ENCODE measurements around the gene PPP1R36.

The PPP1R36 gene

DNA sequence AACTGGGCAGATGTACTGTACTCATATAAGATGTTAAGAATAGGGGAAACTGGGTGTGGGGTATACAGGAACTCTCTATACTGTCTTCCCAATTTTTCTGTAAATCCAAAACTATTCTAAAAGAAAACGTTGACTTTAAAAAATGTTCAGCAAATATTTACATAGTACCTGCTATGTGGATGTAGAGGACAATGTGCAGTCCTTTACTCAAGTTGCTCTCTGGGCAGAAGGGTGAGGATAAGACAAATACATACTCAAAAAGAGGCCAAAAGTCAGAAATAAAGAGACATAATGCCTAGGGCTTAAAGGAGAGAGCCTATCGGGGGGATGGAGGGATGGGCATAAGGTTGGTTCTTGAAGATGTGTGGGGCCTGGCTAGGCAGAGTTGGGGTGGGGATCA lies 44.7 kb downstream of the PPP1R36 start:
- TF ChIP-seq, protein P1, sequence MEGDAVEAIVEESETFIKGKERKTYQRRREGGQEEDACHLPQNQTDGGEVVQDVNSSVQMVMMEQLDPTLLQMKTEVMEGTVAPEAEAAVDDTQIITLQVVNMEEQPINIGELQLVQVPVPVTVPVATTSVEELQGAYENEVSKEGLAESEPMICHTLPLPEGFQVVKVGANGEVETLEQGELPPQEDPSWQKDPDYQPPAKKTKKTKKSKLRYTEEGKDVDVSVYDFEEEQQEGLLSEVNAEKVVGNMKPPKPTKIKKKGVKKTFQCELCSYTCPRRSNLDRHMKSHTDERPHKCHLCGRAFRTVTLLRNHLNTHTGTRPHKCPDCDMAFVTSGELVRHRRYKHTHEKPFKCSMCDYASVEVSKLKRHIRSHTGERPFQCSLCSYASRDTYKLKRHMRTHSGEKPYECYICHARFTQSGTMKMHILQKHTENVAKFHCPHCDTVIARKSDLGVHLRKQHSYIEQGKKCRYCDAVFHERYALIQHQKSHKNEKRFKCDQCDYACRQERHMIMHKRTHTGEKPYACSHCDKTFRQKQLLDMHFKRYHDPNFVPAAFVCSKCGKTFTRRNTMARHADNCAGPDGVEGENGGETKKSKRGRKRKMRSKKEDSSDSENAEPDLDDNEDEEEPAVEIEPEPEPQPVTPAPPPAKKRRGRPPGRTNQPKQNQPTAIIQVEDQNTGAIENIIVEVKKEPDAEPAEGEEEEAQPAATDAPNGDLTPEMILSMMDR (IDR thresholded peaks at IDR 0.05) = no peak
- H3K27me3 ChIP-seq = peaks cover 15% of the 10 kb centered on the region
- no peaks in the 10 kb centered on the region for H3K4me1 ChIP-seq (ENCODE audit: control insufficient read depth in 1 of 2, insufficient read depth in 1 of 2, low read depth in 1 of 2, low read length in 1 of 2)

DNA sequence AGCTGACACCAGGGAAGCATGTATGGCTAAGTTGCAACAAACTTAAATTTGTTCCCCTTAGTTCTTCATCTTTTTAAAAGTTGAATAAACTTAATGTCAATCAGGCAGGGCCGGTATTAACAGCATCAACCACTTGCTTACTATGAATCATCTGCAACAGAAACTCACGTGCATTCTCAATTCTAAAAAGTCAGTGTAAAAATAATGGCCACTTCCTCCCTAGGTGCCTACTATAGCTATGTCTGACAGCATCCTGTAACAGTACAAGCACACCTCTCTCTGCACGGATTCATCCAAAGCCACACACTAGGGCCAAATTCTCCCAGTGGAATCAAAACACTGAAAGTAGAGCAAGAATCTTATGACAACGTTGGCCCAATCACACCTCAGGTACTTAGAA lies 48.6 kb downstream of the PPP1R36 start:
- H3K4me3 ChIP-seq (ENCODE audit: low read depth in 1 of 2, low read length in 1 of 2) = no peak overlapping the region
- H3K4me1 ChIP-seq (ENCODE audit: control insufficient read depth in 1 of 2, insufficient read depth in 1 of 2, low read depth in 1 of 2, low read length in 1 of 2) = no peaks in the 10 kb centered on the region
- TF ChIP-seq, protein P1 (IDR thresholded peaks at IDR 0.05) = no peak
- H3K27me3 ChIP-seq = peaks cover 51% of the 10 kb centered on the region
- H3K36me3 ChIP-seq = no peaks in the 10 kb centered on the region
- no peak overlapping the region for H3K27ac ChIP-seq
- no peaks in the 10 kb centered on the region for H3K9me3 ChIP-seq

More for the DNA sequence above, 44.7 kb downstream of the PPP1R36 start:
- no peak overlapping the region for H3K27ac ChIP-seq
- no peaks in the 10 kb centered on the region for H3K9me3 ChIP-seq
- H3K36me3 ChIP-seq = no peaks in the 10 kb centered on the region
- no peak overlapping the region for H3K4me3 ChIP-seq (ENCODE audit: low read depth in 1 of 2, low read length in 1 of 2)

DNA sequence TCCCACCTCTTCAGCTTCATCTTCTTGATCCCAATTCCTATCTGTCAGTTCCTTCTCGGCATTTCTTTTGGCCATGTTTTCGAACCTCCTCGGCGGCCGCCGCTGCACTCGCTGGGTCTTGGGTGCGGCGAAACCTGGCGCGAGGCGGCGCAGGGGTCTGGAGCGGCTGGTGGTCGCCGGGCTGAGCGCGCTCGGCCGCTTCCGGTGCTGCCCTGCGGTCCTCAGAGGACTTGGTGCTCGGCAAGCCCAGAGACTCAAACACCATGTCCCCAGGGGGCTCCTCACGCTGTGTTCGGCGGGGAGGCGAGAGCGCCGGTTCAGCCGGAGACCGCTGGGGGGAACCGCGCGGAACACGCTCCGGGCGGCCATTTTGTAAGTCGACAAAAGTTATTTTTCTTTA lies 51.8 kb downstream of the PPP1R36 start:
- no peak overlapping the region for H3K4me3 ChIP-seq (ENCODE audit: low read depth in 1 of 2, low read length in 1 of 2)
- no peak overlapping the region for H3K27ac ChIP-seq
- TF ChIP-seq, protein P1 (IDR thresholded peaks at IDR 0.05) = no peak
- no peaks in the 10 kb centered on the region for H3K9me3 ChIP-seq
- H3K4me1 ChIP-seq (ENCODE audit: control insufficient read depth in 1 of 2, insufficient read depth in 1 of 2, low read depth in 1 of 2, low read length in 1 of 2) = no peaks in the 10 kb centered on the region
- peaks cover 63% of the 10 kb centered on the region for H3K27me3 ChIP-seq
- no peaks in the 10 kb centered on the region for H3K36me3 ChIP-seq

DNA sequence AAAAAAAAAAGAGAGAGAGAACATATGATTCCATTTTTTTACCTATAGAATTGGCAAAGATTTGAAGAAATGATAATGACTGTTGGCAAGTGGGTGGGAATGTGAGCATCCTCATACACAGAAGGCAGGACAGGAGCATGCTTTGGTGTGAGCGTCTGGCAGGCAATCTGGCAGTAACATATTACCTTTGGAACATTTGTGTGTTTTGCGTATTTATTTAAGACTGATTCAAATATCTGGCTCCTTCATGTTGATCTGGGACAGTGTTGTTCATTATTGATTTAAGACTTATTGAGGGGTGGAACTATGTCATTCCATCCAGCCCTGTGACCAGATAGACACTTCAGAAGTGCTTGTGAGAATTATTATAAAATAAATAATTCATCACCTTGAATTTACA lies 53.1 kb downstream of the PPP1R36 start:
- H3K27ac ChIP-seq = no peak overlapping the region
- peaks cover 66% of the 10 kb centered on the region for H3K27me3 ChIP-seq
- no peaks in the 10 kb centered on the region for H3K36me3 ChIP-seq
- no peaks in the 10 kb centered on the region for H3K9me3 ChIP-seq
- TF ChIP-seq, protein P1 (IDR thresholded peaks at IDR 0.05) = no peak
- no peaks in the 10 kb centered on the region for H3K4me1 ChIP-seq (ENCODE audit: control insufficient read depth in 1 of 2, insufficient read depth in 1 of 2, low read depth in 1 of 2, low read length in 1 of 2)
- H3K4me3 ChIP-seq (ENCODE audit: low read depth in 1 of 2, low read length in 1 of 2) = no peak overlapping the region

DNA sequence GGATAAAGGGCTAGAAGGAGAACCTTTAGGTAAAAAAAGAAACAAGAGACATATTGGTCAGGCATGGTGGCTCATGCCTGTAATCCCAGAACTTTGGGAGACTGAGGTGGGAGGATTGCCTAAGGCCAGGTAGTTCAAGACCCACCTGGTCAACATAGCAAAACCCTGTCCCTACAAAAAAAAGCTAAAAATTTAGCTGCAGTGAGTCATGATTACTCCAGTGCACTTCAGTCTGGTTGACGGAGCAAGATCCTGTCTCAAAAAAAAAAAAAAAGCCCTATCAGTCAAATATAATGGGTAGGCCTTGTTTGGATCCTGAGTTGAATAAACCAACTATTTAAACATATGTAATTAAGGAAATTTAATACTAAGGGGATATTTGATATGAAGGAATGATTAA lies 54.2 kb downstream of the PPP1R36 start:
- Histone ChIP-seq H3K9me3 (no peaks in the 10 kb centered on the region), H3K36me3 (no peaks in the 10 kb centered on the region), H3K4me3 (ENCODE audit: low read depth in 1 of 2, low read length in 1 of 2) (no peak overlapping the region), H3K27ac (no peak overlapping the region), H3K27me3 (peaks cover 58% of the 10 kb centered on the region), H3K4me1 (ENCODE audit: control insufficient read depth in 1 of 2, insufficient read depth in 1 of 2, low read depth in 1 of 2, low read length in 1 of 2) (no peaks in the 10 kb centered on the region)
- TF ChIP-seq, protein P1 (IDR thresholded peaks at IDR 0.05) = no peak

DNA sequence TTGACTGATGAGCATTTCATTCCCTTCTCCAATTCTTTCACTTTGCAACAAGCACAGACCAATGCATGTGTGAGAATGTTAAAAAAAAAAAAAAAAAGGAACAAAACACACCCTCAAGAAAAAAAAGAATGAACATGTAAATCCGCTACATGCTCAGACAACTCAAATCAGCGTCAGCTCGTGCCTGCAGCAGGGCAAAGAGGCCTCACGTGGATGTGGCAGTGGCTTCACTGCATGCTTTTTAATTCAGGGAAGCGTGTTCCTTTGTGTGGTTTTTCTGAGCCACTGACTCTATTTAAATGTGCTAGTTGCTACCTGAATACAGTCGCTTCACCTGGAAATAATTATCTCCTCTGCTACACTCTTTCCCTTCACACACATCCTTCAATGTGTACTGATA lies 55.1 kb downstream of the PPP1R36 start:
- Histone ChIP-seq H3K27me3 (peaks cover 50% of the 10 kb centered on the region), H3K27ac (no peak overlapping the region), H3K9me3 (no peaks in the 10 kb centered on the region), H3K4me1 (ENCODE audit: control insufficient read depth in 1 of 2, insufficient read depth in 1 of 2, low read depth in 1 of 2, low read length in 1 of 2) (no peaks in the 10 kb centered on the region), H3K4me3 (ENCODE audit: low read depth in 1 of 2, low read length in 1 of 2) (no peak overlapping the region), H3K36me3 (no peaks in the 10 kb centered on the region)
- TF ChIP-seq, protein P1 (IDR thresholded peaks at IDR 0.05) = no peak
